Epithelial cell of proximal tubule (primary cell): Measurements from ENCODE around the gene ABLIM2. TPM values are rescaled to one million over a fixed set of nuclear protein-coding genes. Genes with fewer than 3 reads are reported as not detected.

Source experiments
- DNase-seq: peaks from one replicate; pipeline ENCODE4 v3.0.0-alpha.2; 2011; ENCODE audit warnings: low read depth
- H3K4me3 ChIP-seq: 2 replicates; pipeline ENCODE4 v1.5.1; 2011; ENCODE audit warnings: low read depth, mild to moderate bottlenecking, low read length
- CTCF ChIP-seq: conservative IDR thresholded peaks from 2 replicates; pipeline ENCODE4 v1.5.1; 2012; ENCODE audit warnings: low read depth, mild to moderate bottlenecking, low read length
- total RNA-seq: library from RNA; depleted of rRNA; stranded (reverse); fragments of >200 nt; gene quantifications from 2 replicates; pipeline ENCODE4 v1.2.3, GENCODE V29; 2015

Gene ABLIM2
- total RNA-seq, 1 donor from 2014 or later = 1.0 TPM

- no peak for TF ChIP-seq CTCF
- no peak for DNase-seq
- H3K4me3 ChIP-seq = no peak overlapping the region
Observed at GRCh38 chr4:8005033-8005808, 153.4 kb downstream of the ABLIM2 start.

GRCh38 chr4:8004066-8004465 lies 154.5 kb downstream of the ABLIM2 start:
- DNase-seq = no peak
- TF ChIP-seq CTCF = no peak
- H3K4me3 ChIP-seq = no peak overlapping the region

- DNase-seq = no peak
- TF ChIP-seq CTCF = no peak
- H3K4me3 ChIP-seq = no peak overlapping the region
Observed at GRCh38 chr4:8002525-8003309, 155.9 kb downstream of the ABLIM2 start.

- TF ChIP-seq CTCF = no peak
- no peak overlapping the region for H3K4me3 ChIP-seq
- DNase-seq = no peak
Observed at GRCh38 chr4:8001564-8002355, 156.9 kb downstream of the ABLIM2 start.

GRCh38 chr4:8000721-8001491 lies 157.7 kb downstream of the ABLIM2 start:
- no peak overlapping the region for H3K4me3 ChIP-seq
- DNase-seq = no peak
- TF ChIP-seq CTCF = no peak

- no peak for TF ChIP-seq CTCF
- H3K4me3 ChIP-seq = no peak overlapping the region
- no peak for DNase-seq
Observed at GRCh38 chr4:8000247-8000646, 158.4 kb downstream of the ABLIM2 start.
